HG03103 (cell line): Measurements from ENCODE around the gene LRPAP1.

Source experiments
- ATAC-seq: cut with Tn5 transposase; IDR thresholded peaks from one replicate; pipeline ENCODE4 v1.9.1; 2021; ENCODE audit warnings: low read depth; ENCODE audit not compliant: unreplicated experiment

Gene LRPAP1

GRCh38 chr4:3489451-3489962, 42.7 kb downstream of the LRPAP1 start:
- no peak for ATAC-seq

DNA sequence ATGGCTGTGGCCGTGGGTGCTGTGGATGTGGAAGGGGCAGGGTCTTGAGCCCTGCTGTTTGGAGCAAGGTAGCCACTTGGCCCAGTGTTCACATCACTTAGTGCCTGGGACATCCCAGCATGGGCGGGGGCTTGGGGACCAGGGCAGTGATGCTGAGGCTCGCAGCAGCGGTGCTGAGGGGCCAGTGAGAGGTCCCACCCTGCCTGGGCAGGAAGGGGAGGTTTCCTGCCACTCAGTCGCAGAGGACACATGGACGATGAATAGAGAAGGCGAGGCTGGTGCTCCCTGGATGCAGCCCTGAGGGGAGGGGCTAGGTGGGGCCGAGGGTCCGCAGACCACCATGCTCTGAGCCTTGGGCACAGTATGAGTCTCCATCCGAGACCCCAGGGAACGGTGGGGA, 43.4 kb downstream of the LRPAP1 start:
- no peak for ATAC-seq

DNA sequence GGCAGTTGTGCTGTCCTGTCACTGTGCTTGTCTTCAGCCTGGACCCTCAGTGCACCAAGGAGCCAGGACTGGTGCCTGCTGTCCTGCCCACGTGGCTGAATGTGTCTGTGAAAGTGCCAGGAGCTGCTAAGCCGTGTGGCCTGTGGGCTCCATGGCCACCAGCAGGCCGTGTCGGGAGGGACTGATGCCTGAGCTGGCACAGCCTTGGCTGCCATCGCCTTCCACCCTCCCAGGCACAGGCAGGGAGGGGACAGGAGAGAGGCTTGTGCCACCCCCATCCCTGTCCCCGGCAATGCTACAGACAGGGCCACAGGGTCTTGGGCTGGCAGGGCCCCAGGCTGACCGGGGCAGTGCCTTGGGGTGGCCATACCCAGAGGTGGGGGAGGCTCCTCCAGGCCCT, 44.4 kb downstream of the LRPAP1 start:
- ATAC-seq, result no peak

- ATAC-seq, result no peak
Measured at GRCh38 chr4:3486541-3487540, 45.4 kb downstream of the LRPAP1 start.

DNA sequence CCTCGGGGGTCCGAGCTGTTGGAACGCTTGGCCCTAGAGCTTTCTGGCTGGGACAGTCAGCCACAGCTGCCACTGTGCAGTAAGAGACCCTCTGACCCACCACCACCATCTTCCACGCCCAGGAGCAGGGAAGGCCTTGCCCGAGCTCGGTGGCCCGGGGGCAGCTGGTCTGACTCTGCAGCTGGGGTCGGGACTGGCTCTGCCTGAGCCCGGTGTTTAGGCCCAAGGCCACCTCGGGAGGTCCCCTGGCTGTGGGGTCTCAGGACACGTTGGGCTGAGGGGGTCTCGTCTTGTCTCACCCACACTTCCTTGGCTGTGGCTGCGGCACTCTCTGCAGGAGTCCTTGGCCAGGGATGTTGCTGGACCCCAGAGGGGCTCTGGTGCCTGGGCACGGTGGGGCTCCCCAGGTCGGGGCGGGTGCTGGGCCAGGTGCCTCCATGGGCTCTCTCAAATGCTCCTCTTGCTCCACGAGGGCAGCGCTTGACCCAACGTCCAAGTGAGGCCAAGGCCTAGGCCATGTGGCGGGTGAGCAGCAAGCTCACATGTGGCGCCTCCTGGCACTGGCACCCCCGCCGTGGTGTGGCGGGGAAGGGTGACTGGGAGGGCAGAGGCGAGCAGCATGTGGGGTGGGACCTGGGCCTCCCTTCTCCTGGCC, 46.2 kb downstream of the LRPAP1 start:
- ATAC-seq, result no peak

- no peak for ATAC-seq
Measured at GRCh38 chr4:3485011-3485791, 47.0 kb downstream of the LRPAP1 start.

GRCh38 chr4:3484057-3484973, 47.9 kb downstream of the LRPAP1 start:
- no peak for ATAC-seq

GRCh38 chr4:3483471-3483921, 48.7 kb downstream of the LRPAP1 start:
- no peak for ATAC-seq

- no peak for ATAC-seq
Measured at GRCh38 chr4:3482707-3483106, 49.5 kb downstream of the LRPAP1 start.

- ATAC-seq, result no peak
Measured at GRCh38 chr4:3481783-3482393, 50.3 kb downstream of the LRPAP1 start.

DNA sequence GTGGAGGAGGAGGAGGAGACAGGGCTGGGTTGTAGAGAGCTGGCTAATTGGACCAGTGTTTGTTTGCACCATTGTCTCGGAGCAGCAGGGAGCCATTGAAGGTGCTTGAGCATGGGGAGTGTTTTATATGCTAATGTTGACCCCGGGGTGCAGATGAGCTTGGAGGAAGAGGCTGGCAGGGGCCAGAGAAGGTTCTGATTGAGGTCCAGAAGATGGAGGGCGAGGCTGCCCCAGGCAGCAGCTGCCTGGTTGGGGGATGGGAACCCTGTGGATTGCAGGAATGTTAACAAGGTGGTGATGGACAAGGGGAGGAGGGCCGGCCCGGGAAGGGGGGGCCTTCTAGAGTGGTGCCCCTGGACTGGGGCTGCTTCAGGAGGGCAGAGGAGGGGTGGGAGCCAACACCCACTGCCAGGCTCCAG, 51.1 kb downstream of the LRPAP1 start:
- no peak for ATAC-seq

- peak; percentile 58 for ATAC-seq
Measured at GRCh38 chr4:3480528-3481112, 51.6 kb downstream of the LRPAP1 start.

- no peak for ATAC-seq
Measured at GRCh38 chr4:3479358-3480101, 52.7 kb downstream of the LRPAP1 start.

DNA sequence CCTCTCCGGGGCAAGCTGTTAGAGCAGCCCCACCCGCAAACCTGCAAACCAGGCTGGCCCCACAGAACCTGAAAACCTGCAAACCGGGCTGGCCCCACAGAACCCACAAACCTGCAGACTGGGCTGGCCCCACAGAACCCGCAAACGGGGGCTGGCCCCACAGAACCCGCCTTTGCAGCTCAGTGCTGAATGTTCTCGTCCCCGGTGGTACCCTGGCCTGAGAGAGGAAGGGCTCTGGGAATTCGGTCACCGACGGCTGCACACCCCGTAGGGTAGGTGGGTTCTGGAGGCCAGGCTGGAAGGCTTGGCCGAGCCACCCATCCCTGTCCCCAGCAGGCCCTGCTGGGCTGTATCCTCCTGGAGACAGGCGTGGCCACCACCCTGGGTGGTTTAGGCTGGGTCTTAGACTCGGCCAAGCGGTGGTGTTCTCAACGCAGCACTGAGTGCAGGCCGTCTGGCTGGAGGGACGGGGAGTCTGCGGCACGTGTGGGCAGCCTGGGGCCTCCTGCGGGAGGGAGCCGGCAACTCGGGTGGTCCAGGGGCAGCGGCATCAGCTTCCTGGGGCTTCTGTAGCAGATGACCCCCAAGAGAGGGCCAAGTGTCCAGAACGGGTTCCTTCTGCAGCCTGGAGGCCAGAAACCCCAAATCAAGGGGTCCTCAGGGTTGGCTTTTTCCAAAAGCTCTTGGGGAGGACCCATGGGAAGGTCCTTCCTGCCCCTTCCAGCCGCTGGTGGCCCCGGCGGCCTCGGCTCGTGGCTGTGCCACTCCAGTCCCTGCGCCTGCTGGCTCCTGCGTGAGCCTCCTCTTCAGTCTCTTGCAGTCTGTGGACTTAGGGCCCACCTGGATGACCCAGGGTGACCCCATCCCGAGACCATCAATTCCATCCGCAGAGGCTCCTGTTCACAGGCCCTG, 53.5 kb downstream of the LRPAP1 start:
- no peak for ATAC-seq

DNA sequence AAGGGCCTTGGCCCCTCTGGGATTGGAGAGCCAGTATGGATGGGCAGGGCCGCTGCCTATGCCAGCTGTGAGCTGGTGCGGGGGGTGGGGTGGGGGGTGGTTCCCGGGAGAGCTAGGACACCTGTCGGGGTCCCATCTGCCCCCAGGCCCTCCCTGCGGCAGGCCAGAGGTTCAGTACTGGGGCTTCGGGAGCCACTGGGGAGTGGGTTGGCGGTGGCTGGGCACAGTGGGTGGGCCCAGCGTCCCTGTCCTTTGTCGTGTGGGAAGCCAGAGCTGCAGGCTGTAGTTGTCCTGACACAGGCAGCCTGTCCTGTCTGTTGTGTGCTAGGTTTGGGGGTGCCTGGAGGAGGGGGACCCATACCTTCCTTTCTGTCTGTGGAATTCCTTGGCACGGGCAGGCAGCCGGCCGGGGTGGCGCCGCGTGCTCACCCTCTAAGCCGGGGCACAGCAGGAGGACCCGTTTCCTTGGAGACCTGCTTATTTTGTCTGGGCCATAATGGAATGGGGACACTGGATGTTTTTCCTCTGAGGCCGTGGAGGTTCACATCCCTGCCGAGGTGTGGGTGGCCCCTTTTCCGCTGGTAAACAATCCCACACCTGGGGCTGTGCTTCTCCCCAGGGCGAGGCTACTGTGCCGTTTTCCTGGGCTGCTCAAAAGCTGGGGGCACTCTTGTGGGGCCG, 54.3 kb downstream of the LRPAP1 start:
- ATAC-seq, result no peak

DNA sequence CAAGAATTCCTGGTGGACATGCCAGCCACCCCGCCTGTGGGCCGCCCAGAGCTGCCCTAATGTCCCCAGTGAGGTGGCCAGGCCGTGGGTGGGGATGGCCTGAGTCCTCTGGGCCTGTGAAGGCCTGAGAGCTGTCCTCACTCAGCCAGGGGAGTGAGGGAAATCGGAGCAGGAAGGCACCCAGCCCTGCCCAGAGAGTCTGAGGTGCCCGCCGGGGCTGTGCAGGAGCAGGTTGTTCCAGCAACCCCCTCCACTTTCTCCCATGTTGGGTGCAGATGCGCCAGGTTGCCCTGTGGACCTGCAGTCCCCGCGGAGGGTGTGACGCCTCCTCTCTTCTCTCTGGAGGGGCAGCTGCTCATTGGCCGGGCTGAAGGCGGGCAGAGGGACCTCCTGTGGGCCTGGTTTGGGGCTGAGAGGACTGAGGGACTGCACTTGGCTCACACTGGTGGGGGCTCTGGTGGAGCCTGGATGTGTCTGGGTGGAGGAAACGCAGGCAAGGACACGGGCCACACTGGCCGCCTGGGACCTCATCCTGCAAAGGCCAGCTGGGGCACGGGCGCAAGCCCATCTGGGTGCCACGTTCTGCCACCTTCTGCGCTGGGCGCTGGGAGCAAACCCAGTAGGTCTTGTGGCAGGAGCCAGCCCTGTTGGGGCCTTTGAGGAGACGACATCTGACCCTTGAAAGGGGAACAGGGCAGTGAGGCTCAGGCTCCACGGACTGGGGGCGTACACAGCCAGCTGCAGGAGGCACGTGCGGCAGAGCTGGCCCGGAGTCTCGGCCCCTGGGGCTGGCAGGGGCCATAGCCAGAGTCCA, 55.1 kb downstream of the LRPAP1 start:
- ATAC-seq, result no peak
